Measurements from ENCODE around the gene HS6ST2. TPM values are rescaled to one million over a fixed set of nuclear protein-coding genes. Genes with fewer than 3 reads are reported as not detected.
"Not testable (repeated sequence)": the region's sequence is repeated elsewhere in the genome, so short reads cannot be mapped to it uniquely, and the experiment has no call there.

HS6ST2 gene
- total RNA-seq, 4 donors from 2014 or later = 0.77 to 9.7 (median 1.9) TPM

DNA sequence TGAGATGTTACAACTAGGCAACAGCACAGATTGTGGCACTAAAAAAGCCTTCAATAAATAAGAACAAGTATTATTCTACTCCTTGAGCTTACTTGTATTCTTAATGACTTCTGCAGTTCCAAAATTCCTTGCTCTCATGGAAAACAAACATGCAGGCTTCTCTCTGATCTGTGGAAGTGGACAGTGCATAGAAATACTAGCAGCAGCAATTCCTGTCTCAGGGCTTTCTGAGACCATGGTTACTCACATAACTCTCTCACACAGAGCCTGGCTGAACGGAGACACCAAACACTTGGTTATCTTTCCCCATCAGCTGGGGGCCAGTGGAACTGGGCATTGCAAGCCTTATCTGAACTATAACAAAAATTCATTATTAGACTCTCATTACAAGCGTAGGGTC, 32.4 kb upstream of the HS6ST2 start:
- Histone ChIP-seq H3K4me1 (no peaks in the 10 kb centered on the region), H3K36me3 (no peaks in the 10 kb centered on the region), H3K4me3 (no peak overlapping the region), H3K27ac (no peak overlapping the region), H3K9me3 (no peaks in the 10 kb centered on the region), H3K27me3 (peaks cover 0 to 14% of the 10 kb centered on the region in 2 donors)
- no peak for TF ChIP-seq POLR2A (IDR thresholded peaks at IDR 0.05)
- TF ChIP-seq, protein P1, sequence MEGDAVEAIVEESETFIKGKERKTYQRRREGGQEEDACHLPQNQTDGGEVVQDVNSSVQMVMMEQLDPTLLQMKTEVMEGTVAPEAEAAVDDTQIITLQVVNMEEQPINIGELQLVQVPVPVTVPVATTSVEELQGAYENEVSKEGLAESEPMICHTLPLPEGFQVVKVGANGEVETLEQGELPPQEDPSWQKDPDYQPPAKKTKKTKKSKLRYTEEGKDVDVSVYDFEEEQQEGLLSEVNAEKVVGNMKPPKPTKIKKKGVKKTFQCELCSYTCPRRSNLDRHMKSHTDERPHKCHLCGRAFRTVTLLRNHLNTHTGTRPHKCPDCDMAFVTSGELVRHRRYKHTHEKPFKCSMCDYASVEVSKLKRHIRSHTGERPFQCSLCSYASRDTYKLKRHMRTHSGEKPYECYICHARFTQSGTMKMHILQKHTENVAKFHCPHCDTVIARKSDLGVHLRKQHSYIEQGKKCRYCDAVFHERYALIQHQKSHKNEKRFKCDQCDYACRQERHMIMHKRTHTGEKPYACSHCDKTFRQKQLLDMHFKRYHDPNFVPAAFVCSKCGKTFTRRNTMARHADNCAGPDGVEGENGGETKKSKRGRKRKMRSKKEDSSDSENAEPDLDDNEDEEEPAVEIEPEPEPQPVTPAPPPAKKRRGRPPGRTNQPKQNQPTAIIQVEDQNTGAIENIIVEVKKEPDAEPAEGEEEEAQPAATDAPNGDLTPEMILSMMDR (IDR thresholded peaks at IDR 0.05) = no peak
- DNase-seq = no peak
- intact Hi-C loops (cut with DNase I; ENCODE audit: low total_unique reads) = no loop called here

DNA sequence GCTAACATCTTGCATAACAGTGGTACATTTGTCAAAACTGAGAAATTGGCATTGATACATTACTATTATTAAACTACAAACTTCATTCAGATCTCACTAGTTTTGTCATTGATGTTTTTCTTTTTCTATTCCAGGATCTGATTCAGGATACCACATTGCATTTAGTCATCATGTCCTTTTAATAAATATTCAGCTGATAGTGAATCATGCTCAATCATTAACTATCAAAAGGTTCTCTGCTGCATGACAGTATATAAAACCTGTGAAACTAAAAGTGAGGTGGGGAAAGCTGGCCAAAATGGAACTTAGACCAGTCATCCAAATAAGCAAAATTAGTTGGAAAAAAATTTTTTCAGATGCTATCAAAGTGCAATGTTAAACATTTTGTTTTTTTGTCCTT, 28.1 kb upstream of the HS6ST2 start:
- H3K9me3 ChIP-seq = no peaks in the 10 kb centered on the region
- H3K36me3 ChIP-seq = no peaks in the 10 kb centered on the region
- DNase-seq = no peak
- peaks cover 0 to 13% of the 10 kb centered on the region in 2 donors for H3K27me3 ChIP-seq
- intact Hi-C loops (cut with DNase I; ENCODE audit: low total_unique reads) = no loop called here
- TF ChIP-seq, protein P1 (IDR thresholded peaks at IDR 0.05) = no peak
- no peak for TF ChIP-seq POLR2A (IDR thresholded peaks at IDR 0.05)
- H3K4me3 ChIP-seq = no peak overlapping the region
- H3K4me1 ChIP-seq = no peaks in the 10 kb centered on the region
- H3K27ac ChIP-seq = no peak overlapping the region

DNA sequence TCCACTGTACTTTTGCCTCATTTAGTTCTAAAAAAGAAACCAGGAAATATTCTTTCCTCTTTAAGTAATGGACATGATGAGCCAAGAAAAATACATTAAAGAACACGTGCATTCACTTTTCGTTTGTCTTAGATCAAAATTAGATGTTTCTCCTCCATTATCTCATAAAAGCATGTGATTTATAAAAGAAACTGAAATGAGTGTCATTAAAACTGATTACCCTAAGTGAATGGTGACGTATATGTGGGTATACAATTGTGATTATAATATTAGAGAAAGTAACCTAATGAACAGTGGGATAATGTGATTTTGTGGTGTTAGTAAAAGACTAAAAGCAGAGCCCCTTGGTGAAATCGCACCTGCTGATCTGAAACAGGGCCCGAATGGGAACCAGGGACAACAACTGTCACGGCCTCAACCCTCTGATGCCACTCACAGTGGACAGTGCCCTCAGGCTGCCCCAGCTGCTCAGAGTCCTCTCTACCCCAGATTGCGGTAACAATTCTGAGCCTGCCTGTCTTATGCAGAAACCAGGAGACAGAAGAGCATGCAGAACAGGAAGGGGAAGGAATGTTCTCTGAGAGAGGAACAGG, 25.7 kb upstream of the HS6ST2 start:
- H3K27ac ChIP-seq = no peak overlapping the region
- H3K9me3 ChIP-seq = no peaks in the 10 kb centered on the region
- intact Hi-C loops (cut with DNase I; ENCODE audit: low total_unique reads) = no loop called here
- no peaks in the 10 kb centered on the region for H3K36me3 ChIP-seq
- H3K27me3 ChIP-seq = peaks cover 0 to 17% of the 10 kb centered on the region in 2 donors
- TF ChIP-seq POLR2A (IDR thresholded peaks at IDR 0.05) = no peak
- TF ChIP-seq, protein P1 (IDR thresholded peaks at IDR 0.05) = no peak
- H3K4me1 ChIP-seq = no peaks in the 10 kb centered on the region
- DNase-seq = no peak
- no peak overlapping the region for H3K4me3 ChIP-seq

DNA sequence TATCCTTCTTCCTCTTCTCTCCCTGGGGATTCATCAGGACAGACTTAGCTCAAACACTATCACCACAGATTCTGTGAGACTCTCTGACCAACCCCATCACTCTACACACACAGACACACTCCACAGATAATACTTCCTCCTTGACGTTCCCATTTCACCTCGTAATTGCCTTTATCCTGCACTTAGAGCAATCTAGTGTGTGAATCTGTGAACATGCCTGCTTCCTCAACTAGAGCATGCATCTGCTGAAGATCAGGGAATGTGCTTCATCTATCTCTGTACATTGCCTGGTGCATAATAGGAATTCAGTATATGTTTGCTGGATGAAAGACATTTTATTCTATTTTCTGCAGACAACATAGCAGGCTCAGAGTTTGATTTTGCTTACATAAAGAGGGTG, 25.1 kb upstream of the HS6ST2 start:
- intact Hi-C loops (cut with DNase I; ENCODE audit: low total_unique reads) = no loop called here
- Histone ChIP-seq H3K36me3 (no peaks in the 10 kb centered on the region), H3K9me3 (no peaks in the 10 kb centered on the region), H3K4me1 (no peaks in the 10 kb centered on the region), H3K4me3 (no peak overlapping the region), H3K27ac (no peak overlapping the region), H3K27me3 (peaks cover 0 to 14% of the 10 kb centered on the region in 2 donors)
- TF ChIP-seq, protein P1 (IDR thresholded peaks at IDR 0.05) = no peak
- TF ChIP-seq POLR2A (IDR thresholded peaks at IDR 0.05) = no peak
- DNase-seq = no peak

DNA sequence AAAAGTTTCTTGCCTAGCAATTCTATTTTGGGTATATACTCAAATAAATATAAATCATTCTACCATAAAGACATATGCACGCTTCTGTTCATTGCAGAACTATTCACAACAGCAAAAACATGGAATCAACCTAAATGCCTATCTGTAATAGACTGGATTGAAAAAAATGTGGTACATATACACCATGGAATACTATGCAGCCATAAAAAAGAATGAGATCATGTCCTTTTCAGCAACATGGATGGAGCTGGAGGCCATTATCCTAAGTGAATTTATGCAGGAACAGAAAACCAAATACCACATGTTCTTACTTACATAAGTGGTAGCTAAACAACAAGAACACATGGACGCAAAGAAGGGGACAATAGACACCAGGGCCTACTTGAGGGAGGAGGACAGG, 21.6 kb upstream of the HS6ST2 start:
- H3K9me3 ChIP-seq; intact Hi-C loops (cut with DNase I; ENCODE audit: low total_unique reads); DNase-seq; H3K4me1 ChIP-seq; H3K4me3 ChIP-seq; H3K27me3 ChIP-seq; H3K27ac ChIP-seq; H3K36me3 ChIP-seq: not testable (repeated sequence)
